Measurements from ENCODE around the gene DGLUCY. TPM values are rescaled to one million over a fixed set of nuclear protein-coding genes. Genes with fewer than 3 reads are reported as not detected.

Gene DGLUCY
- total RNA-seq, 1 experiment from 2014 or later, result 67.0 TPM

DNA sequence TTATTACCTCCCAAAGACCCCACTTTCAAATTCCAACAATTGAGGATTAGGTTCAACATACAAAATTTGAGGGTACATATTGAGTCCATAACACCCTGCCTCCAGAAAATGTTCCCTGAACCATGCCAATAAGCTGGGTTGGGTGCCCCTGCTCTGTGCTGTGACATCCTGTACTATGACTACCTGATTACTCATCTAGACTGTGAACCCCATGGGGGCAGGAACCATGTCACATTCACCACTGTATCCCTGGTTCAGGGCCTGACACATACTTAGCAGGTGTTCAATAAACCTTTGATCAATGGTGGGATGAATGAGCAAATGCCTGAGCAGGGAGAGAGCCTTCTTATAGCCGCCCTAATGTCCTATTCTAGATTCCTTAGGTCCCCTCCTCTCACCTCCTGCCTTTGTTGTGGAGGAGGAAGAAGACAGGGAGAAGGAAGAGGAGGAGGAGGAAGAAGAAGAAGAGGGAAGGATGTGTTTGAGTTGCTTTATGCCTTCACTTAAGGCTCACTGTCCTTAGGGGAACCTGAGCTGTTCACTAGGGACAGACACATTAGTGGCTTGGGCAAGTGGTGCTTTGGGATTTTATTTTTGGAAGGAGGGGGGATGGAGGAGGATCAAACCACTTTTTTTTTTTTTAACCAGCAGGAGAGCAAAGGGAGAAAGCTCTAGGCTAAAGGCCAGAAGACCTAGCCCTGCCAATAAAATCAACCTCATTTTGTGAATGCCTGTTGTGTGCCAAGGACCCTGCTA is 109.3 kb downstream of the DGLUCY start:
- CTCF ChIA-PET, result no interaction called here
- H3K4me1 ChIP-seq (ENCODE audit: control insufficient read depth in 1 of 2, insufficient read depth in 2 of 2, low read length in 2 of 2), result peaks cover 0 to 15% of the 10 kb centered on the region in 2 experiments; a peak in 1 of 4 replicates
- no peaks in the 10 kb centered on the region for H3K9me2 ChIP-seq (ENCODE audit: insufficient read depth)
- intact Hi-C loops (cut with micrococcal nuclease), result no loop called here
- TF ChIP-seq ZNF274 (IDR thresholded peaks at IDR 0.05; ENCODE audit: low read depth, low read length) (no peak), SIN3A (IDR thresholded peaks at IDR 0.05; ENCODE audit: low read depth) (no peak), EZH2phosphoT487 (IDR thresholded peaks at IDR 0.05; ENCODE audit: borderline replicate concordance) (no peak), ZFX (IDR thresholded peaks at IDR 0.05) (no peak), FOSL1 (IDR thresholded peaks at IDR 0.05; ENCODE audit: low read depth) (peak; percentile 57), CBX3 (IDR thresholded peaks at IDR 0.05; ENCODE audit: low read depth) (peak; percentile 45; the same call in 1 of the 2 replicates), SP1 (IDR thresholded peaks at IDR 0.05; ENCODE audit: low read depth) (no peak)
- TF ChIP-seq, protein P1, sequence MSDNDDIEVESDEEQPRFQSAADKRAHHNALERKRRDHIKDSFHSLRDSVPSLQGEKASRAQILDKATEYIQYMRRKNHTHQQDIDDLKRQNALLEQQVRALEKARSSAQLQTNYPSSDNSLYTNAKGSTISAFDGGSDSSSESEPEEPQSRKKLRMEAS (IDR thresholded peaks at IDR 0.05), result no peak
- TF ChIP-seq, protein P2, sequence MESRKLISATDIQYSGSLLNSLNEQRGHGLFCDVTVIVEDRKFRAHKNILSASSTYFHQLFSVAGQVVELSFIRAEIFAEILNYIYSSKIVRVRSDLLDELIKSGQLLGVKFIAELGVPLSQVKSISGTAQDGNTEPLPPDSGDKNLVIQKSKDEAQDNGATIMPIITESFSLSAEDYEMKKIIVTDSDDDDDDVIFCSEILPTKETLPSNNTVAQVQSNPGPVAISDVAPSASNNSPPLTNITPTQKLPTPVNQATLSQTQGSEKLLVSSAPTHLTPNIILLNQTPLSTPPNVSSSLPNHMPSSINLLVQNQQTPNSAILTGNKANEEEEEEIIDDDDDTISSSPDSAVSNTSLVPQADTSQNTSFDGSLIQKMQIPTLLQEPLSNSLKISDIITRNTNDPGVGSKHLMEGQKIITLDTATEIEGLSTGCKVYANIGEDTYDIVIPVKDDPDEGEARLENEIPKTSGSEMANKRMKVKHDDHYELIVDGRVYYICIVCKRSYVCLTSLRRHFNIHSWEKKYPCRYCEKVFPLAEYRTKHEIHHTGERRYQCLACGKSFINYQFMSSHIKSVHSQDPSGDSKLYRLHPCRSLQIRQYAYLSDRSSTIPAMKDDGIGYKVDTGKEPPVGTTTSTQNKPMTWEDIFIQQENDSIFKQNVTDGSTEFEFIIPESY (IDR thresholded peaks at IDR 0.05; ENCODE audit: extremely low read depth, insufficient replicate concordance, low read length), result no peak
- TF ChIP-seq, protein P3, sequence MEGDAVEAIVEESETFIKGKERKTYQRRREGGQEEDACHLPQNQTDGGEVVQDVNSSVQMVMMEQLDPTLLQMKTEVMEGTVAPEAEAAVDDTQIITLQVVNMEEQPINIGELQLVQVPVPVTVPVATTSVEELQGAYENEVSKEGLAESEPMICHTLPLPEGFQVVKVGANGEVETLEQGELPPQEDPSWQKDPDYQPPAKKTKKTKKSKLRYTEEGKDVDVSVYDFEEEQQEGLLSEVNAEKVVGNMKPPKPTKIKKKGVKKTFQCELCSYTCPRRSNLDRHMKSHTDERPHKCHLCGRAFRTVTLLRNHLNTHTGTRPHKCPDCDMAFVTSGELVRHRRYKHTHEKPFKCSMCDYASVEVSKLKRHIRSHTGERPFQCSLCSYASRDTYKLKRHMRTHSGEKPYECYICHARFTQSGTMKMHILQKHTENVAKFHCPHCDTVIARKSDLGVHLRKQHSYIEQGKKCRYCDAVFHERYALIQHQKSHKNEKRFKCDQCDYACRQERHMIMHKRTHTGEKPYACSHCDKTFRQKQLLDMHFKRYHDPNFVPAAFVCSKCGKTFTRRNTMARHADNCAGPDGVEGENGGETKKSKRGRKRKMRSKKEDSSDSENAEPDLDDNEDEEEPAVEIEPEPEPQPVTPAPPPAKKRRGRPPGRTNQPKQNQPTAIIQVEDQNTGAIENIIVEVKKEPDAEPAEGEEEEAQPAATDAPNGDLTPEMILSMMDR (IDR thresholded peaks at IDR 0.05 in 2 of 3, conservative IDR thresholded peaks at IDR 0.05 in 1 of 3; ENCODE audit: borderline replicate concordance in 1 of 3, insufficient read depth in 1 of 3, low read depth in 2 of 3, low read length in 2 of 3), result no peak
- BruUV-seq (replicated peaks), result no TSS peak
- peaks cover 0 to 4% of the 10 kb centered on the region in 2 experiments; a peak in 1 of 4 replicates for H3K36me3 ChIP-seq (ENCODE audit: control insufficient read depth in 1 of 2, insufficient read depth in 2 of 2, low read length in 2 of 2)
- ATAC-seq, result peak; percentile 66
- H2AFZ ChIP-seq (ENCODE audit: low read depth, low read length, poor library complexity, severe bottlenecking), result no peak overlapping the region
- no peak overlapping the region for H3K27ac ChIP-seq (ENCODE audit: low read depth, low read length)
- H3K27me3 ChIP-seq (ENCODE audit: insufficient read depth, low read length), result no peaks in the 10 kb centered on the region
- H4K20me1 ChIP-seq (ENCODE audit: insufficient read depth), result no peaks in the 10 kb centered on the region
- RAD21 ChIA-PET (ENCODE audit: low non-redundant PET in 1 of 2, low total read pairs in 2 of 2, uncharacterized antibody in 2 of 2, unreplicated experiment in 2 of 2), result no interaction called here
- no peak overlapping the region for H3K9ac ChIP-seq (ENCODE audit: low read length)
- POLR2A ChIA-PET, result no interaction called here
- DNase-seq (ENCODE audit: low read depth, low spot score), result peak; percentile 6
- H3K9me3 ChIP-seq (ENCODE audit: control insufficient read depth in 1 of 2, insufficient read depth in 1 of 2, low read depth in 1 of 2, low read length in 2 of 2), result no peaks in the 10 kb centered on the region
- no peaks in the 10 kb centered on the region for H3K79me2 ChIP-seq (ENCODE audit: insufficient read depth, low read length)
- H3K4me2 ChIP-seq (ENCODE audit: low read length), result no peak overlapping the region
- H3K4me3 ChIP-seq (replicated peaks in 1 of 2; ENCODE audit: low read depth in 1 of 2, low read length in 2 of 2), result no peak overlapping the region
